ENCODE results near the gene LSM2.
"Not testable (repeated sequence)": the region's sequence is repeated elsewhere in the genome, so short reads cannot be mapped to it uniquely, and the experiment has no call there.

Gene LSM2

GRCh38 chr6:31794866-31795615 lies 11.7 kb downstream of the LSM2 start:
- H2AFZ ChIP-seq (ENCODE audit: low read depth, low read length): peak overlapping the region; percentile 92
- H3K27me3 ChIP-seq (ENCODE audit: insufficient read depth, low read length, poor library complexity): no peaks in the 10 kb centered on the region
- H3K27ac ChIP-seq (ENCODE audit: low read length): peak overlapping the region; percentile 93
- peak; percentile 35 for ATAC-seq (ENCODE audit: insufficient read depth, low read depth)
- H3K36me3 ChIP-seq (ENCODE audit: insufficient read depth, low read length): peaks cover 52% of the 10 kb centered on the region
- TF ChIP-seq CTCF (IDR thresholded peaks at IDR 0.05; ENCODE audit: borderline replicate concordance, extremely low read depth, low read length, poor library complexity, severe bottlenecking) (no peak), EZH2 (IDR thresholded peaks at IDR 0.05; ENCODE audit: borderline replicate concordance, low read depth, low read length, severe bottlenecking) (no peak)
- H4K20me1 ChIP-seq (ENCODE audit: insufficient read depth, low read length): no peaks in the 10 kb centered on the region
- H3K9me3 ChIP-seq (ENCODE audit: insufficient read depth, low read length, severe bottlenecking): no peaks in the 10 kb centered on the region
- H3K9ac ChIP-seq (ENCODE audit: low read depth, low read length): peak overlapping the region; percentile 93
- peaks cover 40% of the 10 kb centered on the region for H3K4me1 ChIP-seq (ENCODE audit: insufficient read depth, low read length)
- peak overlapping the region; percentile 97 to 99 for H3K4me3 ChIP-seq (ENCODE audit: low read depth in 1 of 2, low read length in 2 of 2)
- H3K4me2 ChIP-seq (ENCODE audit: insufficient read depth, low read length): peak overlapping the region; percentile 94
- H3K79me2 ChIP-seq (ENCODE audit: insufficient read depth, low read length): peaks cover 45% of the 10 kb centered on the region
- peak; percentile 32 for DNase-seq

- ATAC-seq (ENCODE audit: insufficient read depth, low read depth) (0 out of 3 replicates have a peak, but pooled peaks have one; percentile 22), DNase-seq (no peak)
- Histone ChIP-seq H3K27ac (ENCODE audit: low read length) (peak overlapping the region; percentile 93), H3K36me3 (ENCODE audit: insufficient read depth, low read length) (peaks cover 53% of the 10 kb centered on the region), H3K4me2 (ENCODE audit: insufficient read depth, low read length) (peak overlapping the region; percentile 94), H2AFZ (ENCODE audit: low read depth, low read length) (peak overlapping the region; percentile 92), H3K79me2 (ENCODE audit: insufficient read depth, low read length) (peaks cover 44% of the 10 kb centered on the region), H3K4me3 (ENCODE audit: low read depth in 1 of 2, low read length in 2 of 2) (peak overlapping the region; percentile 97 to 99), H3K9me3 (ENCODE audit: insufficient read depth, low read length, severe bottlenecking) (no peaks in the 10 kb centered on the region), H4K20me1 (ENCODE audit: insufficient read depth, low read length) (no peaks in the 10 kb centered on the region; the same call in 1 of the 2 replicates), H3K27me3 (ENCODE audit: insufficient read depth, low read length, poor library complexity) (no peaks in the 10 kb centered on the region), H3K4me1 (ENCODE audit: insufficient read depth, low read length) (peaks cover 40% of the 10 kb centered on the region), H3K9ac (ENCODE audit: low read depth, low read length) (peak overlapping the region; percentile 93)
- TF ChIP-seq EZH2 (IDR thresholded peaks at IDR 0.05; ENCODE audit: borderline replicate concordance, low read depth, low read length, severe bottlenecking) (no peak), CTCF (IDR thresholded peaks at IDR 0.05; ENCODE audit: borderline replicate concordance, extremely low read depth, low read length, poor library complexity, severe bottlenecking) (no peak)
These were observed 12.4 kb downstream of the LSM2 start for GRCh38 chr6:31794294-31794865.

GRCh38 chr6:31793927-31794245 lies 12.9 kb downstream of the LSM2 start:
- peak overlapping the region; percentile 94 for H3K4me2 ChIP-seq (ENCODE audit: insufficient read depth, low read length)
- peak overlapping the region; percentile 93 for H3K27ac ChIP-seq (ENCODE audit: low read length)
- H2AFZ ChIP-seq (ENCODE audit: low read depth, low read length); ATAC-seq (ENCODE audit: insufficient read depth, low read depth); H4K20me1 ChIP-seq (ENCODE audit: insufficient read depth, low read length); H3K9me3 ChIP-seq (ENCODE audit: insufficient read depth, low read length, severe bottlenecking); DNase-seq; H3K27me3 ChIP-seq (ENCODE audit: insufficient read depth, low read length, poor library complexity): not testable (repeated sequence)
- H3K9ac ChIP-seq (ENCODE audit: low read depth, low read length): peak overlapping the region; percentile 93
- H3K4me1 ChIP-seq (ENCODE audit: insufficient read depth, low read length): peaks cover 40% of the 10 kb centered on the region
- H3K4me3 ChIP-seq (ENCODE audit: low read depth in 1 of 2, low read length in 2 of 2): peak overlapping the region; percentile 97 to 99; a peak in 3 of 4 replicates
- peaks cover 53% of the 10 kb centered on the region for H3K36me3 ChIP-seq (ENCODE audit: insufficient read depth, low read length)
- peaks cover 44% of the 10 kb centered on the region for H3K79me2 ChIP-seq (ENCODE audit: insufficient read depth, low read length)

GRCh38 chr6:31792761-31793171 lies 14.0 kb downstream of the LSM2 start:
- no peak overlapping the region for H3K27ac ChIP-seq (ENCODE audit: low read length)

More at GRCh38 chr6:31792761-31793171, 14.0 kb downstream of the LSM2 start:
- no peak for ATAC-seq (ENCODE audit: insufficient read depth, low read depth)
- no peak overlapping the region for H2AFZ ChIP-seq (ENCODE audit: low read depth, low read length)
- no peaks in the 10 kb centered on the region; the same call in 1 of the 2 replicates for H4K20me1 ChIP-seq (ENCODE audit: insufficient read depth, low read length)
- no peaks in the 10 kb centered on the region for H3K27me3 ChIP-seq (ENCODE audit: insufficient read depth, low read length, poor library complexity)
- peaks cover 50% of the 10 kb centered on the region for H3K36me3 ChIP-seq (ENCODE audit: insufficient read depth, low read length)
- 0 out of 2 replicates have a peak overlapping the region, but pooled peaks have one; percentile 15 for H3K4me2 ChIP-seq (ENCODE audit: insufficient read depth, low read length)
- TF ChIP-seq EZH2 (IDR thresholded peaks at IDR 0.05; ENCODE audit: borderline replicate concordance, low read depth, low read length, severe bottlenecking): no peak
- no peak for TF ChIP-seq CTCF (IDR thresholded peaks at IDR 0.05; ENCODE audit: borderline replicate concordance, extremely low read depth, low read length, poor library complexity, severe bottlenecking)
- H3K4me3 ChIP-seq (ENCODE audit: low read depth in 1 of 2, low read length in 2 of 2): no peak overlapping the region
- DNase-seq: no peak
- H3K9ac ChIP-seq (ENCODE audit: low read depth, low read length): no peak overlapping the region
- H3K79me2 ChIP-seq (ENCODE audit: insufficient read depth, low read length): peaks cover 44% of the 10 kb centered on the region
- peaks cover 40% of the 10 kb centered on the region for H3K4me1 ChIP-seq (ENCODE audit: insufficient read depth, low read length)
- no peaks in the 10 kb centered on the region for H3K9me3 ChIP-seq (ENCODE audit: insufficient read depth, low read length, severe bottlenecking)

Measured in DND-41 (cell line).